EH (cell line): Measurements from ENCODE around the gene LETM1.

ENCODE experiments used
- DNase-seq: peaks from one replicate; pipeline ENCODE4 v3.0.0-alpha.2; 2015; ENCODE audit warnings: low read depth

Gene LETM1

GRCh38 chr4:1778642-1779392 is 77.1 kb downstream of the LETM1 start:
- no peak for DNase-seq

GRCh38 chr4:1777822-1778641 is 77.9 kb downstream of the LETM1 start:
- peak; percentile 88 for DNase-seq

- DNase-seq: no peak
Observed at GRCh38 chr4:1776521-1777161, 79.3 kb downstream of the LETM1 start.

- DNase-seq: peak; percentile 44
Observed at GRCh38 chr4:1775731-1776500, 80.0 kb downstream of the LETM1 start.

GRCh38 chr4:1773754-1774153 is 82.2 kb downstream of the LETM1 start:
- DNase-seq: no peak

- no peak for DNase-seq
Observed at GRCh38 chr4:1772853-1773538, 83.0 kb downstream of the LETM1 start.

GRCh38 chr4:1771555-1772305 is 84.2 kb downstream of the LETM1 start:
- no peak for DNase-seq

- DNase-seq: no peak
Observed at GRCh38 chr4:1770791-1771231, 85.1 kb downstream of the LETM1 start.

GRCh38 chr4:1770245-1770644 is 85.7 kb downstream of the LETM1 start:
- no peak for DNase-seq

GRCh38 chr4:1769692-1770091 is 86.3 kb downstream of the LETM1 start:
- no peak for DNase-seq

GRCh38 chr4:1768367-1769034 is 87.5 kb downstream of the LETM1 start:
- no peak for DNase-seq

- peak; percentile 48 for DNase-seq
Observed at GRCh38 chr4:1767770-1768366, 88.1 kb downstream of the LETM1 start.

- DNase-seq: peak; percentile 41
Observed at GRCh38 chr4:1767061-1767769, 88.7 kb downstream of the LETM1 start.

GRCh38 chr4:1766106-1767060 is 89.6 kb downstream of the LETM1 start:
- DNase-seq: peak; percentile 23

GRCh38 chr4:1765409-1766072 is 90.4 kb downstream of the LETM1 start:
- no peak for DNase-seq

- DNase-seq: no peak
Observed at GRCh38 chr4:1764670-1765069, 91.3 kb downstream of the LETM1 start.

GRCh38 chr4:1763550-1764080 is 92.3 kb downstream of the LETM1 start:
- DNase-seq: peak; percentile 64
